Smooth muscle cell (in vitro differentiated cells): ENCODE measurements around the gene FN3K. TPM values are rescaled to one million over a fixed set of nuclear protein-coding genes. Genes with fewer than 3 reads are reported as not detected.

ENCODE experiments used
- DNase-seq: peaks from one replicate; lab custom pipeline; 2025; ENCODE audit not compliant: unreplicated experiment; lab: John Stamatoyannopoulos, UW
- H2AFZ ChIP-seq: fragments of 200-600 bp; sonication (generic); 2 replicates; pipeline ENCODE4 v1.6.0; 2016; ENCODE audit warnings: antibody characterized with exemption, low read depth, mild to moderate bottlenecking
- H3F3A ChIP-seq: fragments of 200-600 bp; sonication (generic); 2 replicates; pipeline ENCODE4 v1.6.0; 2017; ENCODE audit warnings: antibody characterized with exemption, low read depth
- H3K27ac ChIP-seq: fragments of 200-600 bp; sonication (generic); 2 replicates; pipeline ENCODE4 v1.5.1; 2016; ENCODE audit warnings: low read depth, mild to moderate bottlenecking
- H3K27me3 ChIP-seq: fragments of 200-600 bp; sonication (generic); 2 replicates; pipeline ENCODE4 v1.6.1; 2016; ENCODE audit warnings: low read depth, mild to moderate bottlenecking
- H3K36me3 ChIP-seq: fragments of 200-600 bp; sonication (generic); 2 replicates; pipeline ENCODE4 v1.5.1; 2016; ENCODE audit warnings: low read depth
- H3K4me1 ChIP-seq: fragments of 200-600 bp; sonication (generic); 2 replicates; pipeline ENCODE4 v1.5.1; 2016; ENCODE audit warnings: low read depth
- H3K4me2 ChIP-seq: fragments of 200-600 bp; sonication (generic); 2 replicates; pipeline ENCODE4 v1.6.0; 2016; ENCODE audit warnings: mild to moderate bottlenecking
- H3K4me3 ChIP-seq: fragments of 200-600 bp; sonication (generic); 2 replicates; pipeline ENCODE4 v1.5.1; 2016; ENCODE audit warnings: mild to moderate bottlenecking
- H3K79me2 ChIP-seq: fragments of 200-600 bp; sonication (generic); 2 replicates; pipeline ENCODE4 v1.6.0; 2016; ENCODE audit warnings: low read depth, mild to moderate bottlenecking
- H3K9ac ChIP-seq: fragments of 200-600 bp; sonication (generic); 2 replicates; pipeline ENCODE4 v1.6.0; 2016; ENCODE audit warnings: low read depth
- H3K9me3 ChIP-seq: fragments of 200-600 bp; sonication (generic); replicated peaks from 2 replicates; pipeline ENCODE4 v1.5.1; 2016; ENCODE audit warnings: low read depth
- H4K20me1 ChIP-seq: fragments of 200-600 bp; sonication (generic); 2 replicates; pipeline ENCODE4 v1.6.0; 2016; ENCODE audit warnings: low read depth
- WGBS: methylation state at CpG from one replicate; pipeline ENCODE4 v1.1.7; 2016; ENCODE audit warnings: low lambda C conversion rate; 5-methylcytosine and 5-hydroxymethylcytosine counted together
- polyA plus RNA-seq: library from polyadenylated mRNA; unstranded; fragments of >200 nt; fragmentation: Nextera tagmentation; extraction: Ambion mirVana; gene quantifications from 2 replicates; pipeline ENCODE4 v1.2.1, GENCODE V29; 2016
- total RNA-seq: library from RNA; depleted of rRNA; stranded (reverse); fragments of >200 nt; gene quantifications from 2 replicates; pipeline ENCODE4 v1.2.3, GENCODE V29; 2014
- TF ChIP-seq, protein P1 (sequence below): fragments of 200-600 bp; sonication (generic); IDR thresholded peaks from 2 replicates; pipeline ENCODE4 v1.5.1; 2017; ENCODE audit warnings: borderline replicate concordance, mild to moderate bottlenecking, antibody characterized with exemption; ENCODE audit not compliant: insufficient read depth, poor library complexity, severe bottlenecking

FN3K gene
- total and polyA plus RNA-seq, 2 experiments from 2014 or later: 0.94 to 1.2 TPM

DNA sequence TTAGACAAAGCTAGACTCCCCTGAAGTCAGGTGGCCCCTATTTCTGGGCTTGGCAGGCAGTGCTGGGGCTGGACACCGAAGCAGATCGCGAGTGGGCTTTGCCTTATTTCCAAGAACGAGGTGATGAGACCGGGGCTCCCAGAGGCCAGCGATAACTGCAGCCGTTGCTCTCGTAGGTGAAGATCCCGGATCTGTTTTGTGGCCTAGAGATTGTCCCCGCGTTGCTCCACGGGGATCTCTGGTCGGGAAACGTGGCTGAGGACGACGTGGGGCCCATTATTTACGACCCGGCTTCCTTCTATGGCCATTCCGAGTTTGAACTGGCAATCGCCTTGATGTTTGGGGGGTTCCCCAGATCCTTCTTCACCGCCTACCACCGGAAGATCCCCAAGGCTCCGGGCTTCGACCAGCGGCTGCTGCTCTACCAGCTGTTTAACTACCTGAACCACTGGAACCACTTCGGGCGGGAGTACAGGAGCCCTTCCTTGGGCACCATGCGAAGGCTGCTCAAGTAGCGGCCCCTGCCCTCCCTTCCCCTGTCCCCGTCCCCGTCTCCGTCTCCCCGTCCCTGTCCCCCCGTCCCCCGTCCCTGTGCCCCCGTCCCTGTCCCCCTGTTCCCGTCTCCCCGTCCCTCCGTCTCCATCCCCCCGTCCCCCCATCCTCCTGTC is 15.0 kb downstream of the FN3K start:
- peaks cover 15% of the 10 kb centered on the region for H3K79me2 ChIP-seq
- no peak overlapping the region for H3K27ac ChIP-seq
- H3K4me1 ChIP-seq: peaks cover 14% of the 10 kb centered on the region
- no peaks in the 10 kb centered on the region for H3K36me3 ChIP-seq
- H3K4me2 ChIP-seq: peak overlapping the region; percentile 54
- no peaks in the 10 kb centered on the region for H3K27me3 ChIP-seq
- no peak for DNase-seq
- no peak overlapping the region for H3K4me3 ChIP-seq
- H3F3A ChIP-seq: no peaks in the 10 kb centered on the region
- no peak overlapping the region for H2AFZ ChIP-seq
- TF ChIP-seq, protein P1, sequence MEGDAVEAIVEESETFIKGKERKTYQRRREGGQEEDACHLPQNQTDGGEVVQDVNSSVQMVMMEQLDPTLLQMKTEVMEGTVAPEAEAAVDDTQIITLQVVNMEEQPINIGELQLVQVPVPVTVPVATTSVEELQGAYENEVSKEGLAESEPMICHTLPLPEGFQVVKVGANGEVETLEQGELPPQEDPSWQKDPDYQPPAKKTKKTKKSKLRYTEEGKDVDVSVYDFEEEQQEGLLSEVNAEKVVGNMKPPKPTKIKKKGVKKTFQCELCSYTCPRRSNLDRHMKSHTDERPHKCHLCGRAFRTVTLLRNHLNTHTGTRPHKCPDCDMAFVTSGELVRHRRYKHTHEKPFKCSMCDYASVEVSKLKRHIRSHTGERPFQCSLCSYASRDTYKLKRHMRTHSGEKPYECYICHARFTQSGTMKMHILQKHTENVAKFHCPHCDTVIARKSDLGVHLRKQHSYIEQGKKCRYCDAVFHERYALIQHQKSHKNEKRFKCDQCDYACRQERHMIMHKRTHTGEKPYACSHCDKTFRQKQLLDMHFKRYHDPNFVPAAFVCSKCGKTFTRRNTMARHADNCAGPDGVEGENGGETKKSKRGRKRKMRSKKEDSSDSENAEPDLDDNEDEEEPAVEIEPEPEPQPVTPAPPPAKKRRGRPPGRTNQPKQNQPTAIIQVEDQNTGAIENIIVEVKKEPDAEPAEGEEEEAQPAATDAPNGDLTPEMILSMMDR: no peak
- H3K9ac ChIP-seq: no peak overlapping the region
- 44% methylated on average over 28 of the region's 40 CpGs for WGBS
- peaks cover 11% of the 10 kb centered on the region for H4K20me1 ChIP-seq
- no peaks in the 10 kb centered on the region for H3K9me3 ChIP-seq

DNA sequence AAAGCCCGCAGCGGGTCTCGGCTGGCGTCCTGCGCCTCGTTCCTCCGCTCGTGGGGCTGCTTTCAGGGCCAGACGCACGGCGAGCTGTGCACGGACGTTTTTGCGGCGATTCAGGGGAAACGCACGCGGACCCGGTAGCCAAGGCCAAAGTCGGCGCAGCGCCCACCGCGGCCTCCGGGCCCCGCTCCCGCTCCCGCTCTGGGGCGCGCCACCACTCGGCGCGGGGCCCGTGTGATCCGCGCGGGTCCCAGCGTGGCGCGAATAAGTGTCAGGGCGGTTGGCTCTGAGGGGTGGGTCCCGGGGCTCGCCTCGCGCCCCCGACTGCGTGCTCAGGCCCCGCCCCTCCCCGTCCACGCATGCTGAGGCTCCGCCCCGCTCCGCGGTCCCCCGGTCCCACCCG is 15.8 kb downstream of the FN3K start:
- no peak overlapping the region for H3K9ac ChIP-seq
- H3K4me3 ChIP-seq: peak overlapping the region; percentile 97
- WGBS: 1% methylated on average over 36 of the region's 56 CpGs
- H3F3A ChIP-seq: no peaks in the 10 kb centered on the region
- peak overlapping the region; percentile 82 for H2AFZ ChIP-seq
- H3K79me2 ChIP-seq: peaks cover 15% of the 10 kb centered on the region
- TF ChIP-seq, protein P1: no peak
- H4K20me1 ChIP-seq: peaks cover 15% of the 10 kb centered on the region
- H3K27me3 ChIP-seq: no peaks in the 10 kb centered on the region
- H3K4me1 ChIP-seq: peaks cover 14% of the 10 kb centered on the region
- no peak for DNase-seq
- H3K27ac ChIP-seq: no peak overlapping the region
- no peaks in the 10 kb centered on the region for H3K36me3 ChIP-seq
- no peaks in the 10 kb centered on the region for H3K9me3 ChIP-seq
- H3K4me2 ChIP-seq: peak overlapping the region; percentile 96

DNA sequence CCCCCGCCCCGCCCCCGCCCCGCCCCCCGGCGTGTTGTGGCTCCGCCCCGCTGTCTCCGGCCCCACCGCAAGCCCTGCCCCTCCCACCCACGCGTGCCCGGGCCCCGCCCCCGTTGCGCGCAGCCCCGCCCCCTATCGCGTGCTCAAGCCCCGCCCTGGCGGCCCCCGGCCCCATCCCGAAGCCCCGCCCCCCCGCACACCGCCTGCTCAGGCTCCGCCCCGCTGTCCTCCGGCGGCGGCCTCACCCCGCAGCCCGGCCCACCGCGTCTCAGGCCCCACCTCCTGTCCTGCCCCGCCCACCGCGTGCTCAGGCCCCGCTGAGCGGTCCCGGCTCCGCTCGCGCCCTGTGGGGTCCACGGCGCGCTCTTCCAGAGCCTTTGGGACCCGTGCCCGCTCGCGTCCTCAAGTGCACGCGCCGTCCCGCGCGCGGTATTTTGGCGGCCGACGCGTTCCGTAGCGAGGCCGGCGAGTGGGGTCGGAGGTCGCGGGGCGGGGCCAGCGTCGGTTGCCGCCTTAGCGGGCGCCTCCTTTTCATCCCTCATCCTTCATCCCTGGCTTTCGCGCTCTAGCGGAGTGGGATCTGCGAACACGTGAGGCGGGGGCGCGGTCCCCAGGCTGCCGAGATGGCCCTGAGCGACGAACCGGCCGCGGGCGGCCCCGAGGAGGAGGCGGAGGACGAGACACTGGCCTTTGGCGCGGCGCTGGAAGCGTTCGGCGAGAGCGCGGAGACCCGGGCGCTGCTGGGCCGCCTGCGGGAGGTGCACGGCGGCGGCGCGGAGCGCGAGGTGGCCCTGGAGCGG is 16.4 kb downstream of the FN3K start, which contains the start of gene TBCD:
TBCD (plus strand) TSS at position 495 of the 800 bp plus-strand sequence; CDS start at position 624, 129 bp downstream.
- peak; percentile 94 for DNase-seq
- H3K9me3 ChIP-seq: no peaks in the 10 kb centered on the region
- TF ChIP-seq, protein P1: no peak
- peaks cover 14% of the 10 kb centered on the region for H3K4me1 ChIP-seq
- peak within 1 kb of the TSS; percentile 97 for H2AFZ ChIP-seq
- peak within 1 kb of the TSS; percentile 97 for H3K4me3 ChIP-seq
- H3K27ac ChIP-seq: peak within 1 kb of the TSS; percentile 44
- H3K79me2 ChIP-seq: peaks cover 15% of the 10 kb centered on the region
- peaks cover 15% of the 10 kb centered on the region for H4K20me1 ChIP-seq
- H3K27me3 ChIP-seq: no peaks in the 10 kb centered on the region
- peak within 1 kb of the TSS; percentile 97 for H3K4me2 ChIP-seq
- under 1% methylated on average over 58 of the region's 114 CpGs for WGBS
- peak within 1 kb of the TSS; percentile 60 for H3K9ac ChIP-seq
- no peaks in the 10 kb centered on the region for H3F3A ChIP-seq
- no peaks in the 10 kb centered on the region for H3K36me3 ChIP-seq
